HL-60 (cell line): Measurements from ENCODE around the gene PACRG.

Experiments used
- DNase-seq, 2 experiments: peaks; one replicate each; pipeline ENCODE4 v3.0.0-alpha.2; 2010 to 2020; ENCODE audit warnings: low read depth in 1 of 2, low spot score in 1 of 2
- H3K27ac ChIP-seq: fragments of 250-450 bp; sonication (Bioruptor Pico); replicated peaks from 2 replicates; pipeline ENCODE4 v1.5.1; 2020; ENCODE audit warnings: mild to moderate bottlenecking, moderate library complexity
- H3K27me3 ChIP-seq: fragments of 250-450 bp; sonication (Bioruptor Pico); 2 replicates; pipeline ENCODE4 v1.5.1; 2021; ENCODE audit warnings: mild to moderate bottlenecking, moderate library complexity; ENCODE audit not compliant: insufficient read depth, poor library complexity, severe bottlenecking
- H3K4me3 ChIP-seq: replicated peaks from 2 replicates; pipeline ENCODE4 v1.5.1; 2011; ENCODE audit warnings: mild to moderate bottlenecking, control low read depth, low read length; ENCODE audit not compliant: insufficient read depth
- CTCF ChIP-seq: IDR thresholded peaks from one replicate; pipeline ENCODE4 v1.5.1; 2011; ENCODE audit warnings: low read length, control low read depth, inconsistent platforms; ENCODE audit not compliant: insufficient read depth
- GABPA ChIP-seq: IDR thresholded peaks from 2 replicates; pipeline ENCODE4 v1.6.1; 2012; ENCODE audit warnings: low read depth
- POLR2AphosphoS5 ChIP-seq: IDR thresholded peaks from 2 replicates; pipeline ENCODE4 v1.6.1; 2012; ENCODE audit warnings: low read depth
- REST ChIP-seq: IDR thresholded peaks from 2 replicates; pipeline ENCODE4 v1.6.1; 2012; ENCODE audit warnings: low read depth; ENCODE audit not compliant: insufficient replicate concordance
- SPI1 ChIP-seq: IDR thresholded peaks from 2 replicates; pipeline ENCODE4 v1.6.1; 2012; ENCODE audit warnings: low read depth, mild to moderate bottlenecking, borderline replicate concordance

Gene PACRG

GRCh38 chr6:163294734-163295133 lies 567.0 kb downstream of the PACRG start:
- no peak for DNase-seq
- no peaks in the 10 kb centered on the region for H3K27me3 ChIP-seq
- no peak overlapping the region for H3K27ac ChIP-seq
- no peak overlapping the region for H3K4me3 ChIP-seq
- no peak for TF ChIP-seq REST
- TF ChIP-seq GABPA: no peak
- TF ChIP-seq SPI1: no peak
- TF ChIP-seq CTCF: no peak
- TF ChIP-seq POLR2AphosphoS5: no peak

- no peak overlapping the region for H3K27ac ChIP-seq
- no peak overlapping the region for H3K4me3 ChIP-seq
- DNase-seq: no peak
- no peaks in the 10 kb centered on the region for H3K27me3 ChIP-seq
- no peak for TF ChIP-seq GABPA
- TF ChIP-seq POLR2AphosphoS5: no peak
- no peak for TF ChIP-seq REST
- no peak for TF ChIP-seq SPI1
- no peak for TF ChIP-seq CTCF
Measured at GRCh38 chr6:163296835-163297519, 569.2 kb downstream of the PACRG start.

- TF ChIP-seq SPI1: no peak
- TF ChIP-seq CTCF: no peak
- TF ChIP-seq REST: no peak
- no peak for TF ChIP-seq POLR2AphosphoS5
- no peak for TF ChIP-seq GABPA
- no peak overlapping the region for H3K27ac ChIP-seq
Measured at GRCh38 chr6:163298079-163298830, 570.5 kb downstream of the PACRG start.

More at GRCh38 chr6:163298079-163298830, 570.5 kb downstream of the PACRG start:
- DNase-seq: no peak
- no peak overlapping the region for H3K4me3 ChIP-seq
- H3K27me3 ChIP-seq: no peaks in the 10 kb centered on the region
